Spinal cord (tissue), 10 donors: ENCODE measurements around the gene TPSG1. TPM values are rescaled to one million over a fixed set of nuclear protein-coding genes. Genes with fewer than 3 reads are reported as not detected.

ENCODE experiments used
- DNase-seq, 6 donors: peaks; one replicate each; pipeline versions ENCODE4 v3.0.0 to v3.0.0-alpha.2; 2013 to 2015; ENCODE audit warnings: low spot score in 6 of 6, low read depth in 4 of 6
- H3K27ac ChIP-seq: one replicate; pipeline ENCODE4 v1.5.1; 2013; ENCODE audit warnings: low read depth, low read length, control low read depth
- H3K27me3 ChIP-seq: one replicate; pipeline ENCODE4 v1.6.1; 2013; ENCODE audit warnings: low read length; ENCODE audit not compliant: control insufficient read depth, insufficient read depth
- H3K36me3 ChIP-seq: one replicate; pipeline ENCODE4 v1.6.1; 2013; ENCODE audit warnings: low read length; ENCODE audit not compliant: control insufficient read depth, insufficient read depth
- H3K4me1 ChIP-seq: one replicate; pipeline ENCODE4 v1.6.1; 2013; ENCODE audit warnings: low read length; ENCODE audit not compliant: control insufficient read depth, insufficient read depth
- H3K4me3 ChIP-seq: one replicate; pipeline ENCODE4 v1.5.1; 2013; ENCODE audit warnings: low read depth, low read length, control low read depth
- H3K9me3 ChIP-seq: one replicate; pipeline ENCODE4 v1.6.1; 2013; ENCODE audit warnings: low read length; ENCODE audit not compliant: control insufficient read depth, insufficient read depth
- WGBS: methylation state at CpG from one replicate; pipeline ENCODE4 v1.1.5; 2013; ENCODE audit warnings: missing lambda C conversion rate; ENCODE audit not compliant: insufficient coverage; 5-methylcytosine and 5-hydroxymethylcytosine counted together
- polyA plus RNA-seq, 2 donors: library from polyadenylated mRNA; unstranded; fragments of 120-200 nt; gene quantifications; one replicate each; pipeline ENCODE4 v1.2.1, GENCODE V29; 2013; ENCODE audit not compliant: insufficient read length in 2 of 2
- total RNA-seq, 2 donors: library from RNA; depleted of rRNA in 1 of 2; stranded (reverse); fragments of 120-200 nt in 1 of 2; fragments of >200 nt in 1 of 2; gene quantifications; one replicate each; pipeline versions ENCODE4 v1.2.3 to v1.2.4, GENCODE V29; 2013 to 2014
- donor health status: healthy.

TPSG1 gene
- total and polyA plus RNA-seq, 4 donors, result 0.41 to 0.89 TPM; not detected in 2

DNA sequence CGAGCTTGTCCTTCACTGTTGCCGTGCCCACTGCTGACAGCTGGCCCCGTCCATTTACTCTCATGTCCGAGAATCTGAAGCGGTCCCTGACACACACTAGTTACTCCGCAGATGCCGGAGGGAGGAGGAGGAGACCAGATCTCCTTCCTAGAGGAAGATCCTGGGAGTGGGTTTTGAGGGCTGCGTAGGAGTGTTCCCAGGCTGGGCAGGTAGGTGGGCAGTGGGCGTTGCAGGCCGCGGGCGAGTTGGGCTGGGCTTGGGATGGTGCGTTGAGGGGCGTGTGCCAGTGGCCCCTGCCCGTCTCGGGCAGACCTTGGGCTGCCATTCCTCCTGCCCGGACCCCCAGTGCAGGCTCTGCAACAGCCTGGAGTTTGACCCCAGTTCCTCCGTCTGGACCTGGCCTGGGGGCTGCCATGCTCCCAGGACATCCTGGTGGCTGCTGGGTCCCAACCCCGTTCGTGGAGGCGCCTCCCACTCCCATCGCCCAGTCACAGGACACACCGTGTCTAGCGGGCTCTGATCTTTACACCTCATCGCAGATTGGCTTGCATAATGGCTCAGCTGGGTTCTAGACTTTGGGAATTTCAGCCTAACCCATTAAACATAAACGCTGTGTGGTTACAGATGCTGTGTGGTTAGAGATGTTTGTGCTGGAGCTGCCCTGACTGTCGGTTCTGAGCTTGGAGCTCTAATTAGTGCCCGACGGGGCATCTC lies 49.3 kb downstream of the TPSG1 start:
- DNase-seq, result no peak
- H3K27ac ChIP-seq, result no peak overlapping the region
- H3K4me3 ChIP-seq, result no peak overlapping the region
- H3K36me3 ChIP-seq, result peaks cover 50% of the 10 kb centered on the region
- H3K4me1 ChIP-seq, result peaks cover 26% of the 10 kb centered on the region
- no peaks in the 10 kb centered on the region for H3K27me3 ChIP-seq
- 84% methylated on average over 27 of the region's 29 CpGs for WGBS
- no peaks in the 10 kb centered on the region for H3K9me3 ChIP-seq

DNA sequence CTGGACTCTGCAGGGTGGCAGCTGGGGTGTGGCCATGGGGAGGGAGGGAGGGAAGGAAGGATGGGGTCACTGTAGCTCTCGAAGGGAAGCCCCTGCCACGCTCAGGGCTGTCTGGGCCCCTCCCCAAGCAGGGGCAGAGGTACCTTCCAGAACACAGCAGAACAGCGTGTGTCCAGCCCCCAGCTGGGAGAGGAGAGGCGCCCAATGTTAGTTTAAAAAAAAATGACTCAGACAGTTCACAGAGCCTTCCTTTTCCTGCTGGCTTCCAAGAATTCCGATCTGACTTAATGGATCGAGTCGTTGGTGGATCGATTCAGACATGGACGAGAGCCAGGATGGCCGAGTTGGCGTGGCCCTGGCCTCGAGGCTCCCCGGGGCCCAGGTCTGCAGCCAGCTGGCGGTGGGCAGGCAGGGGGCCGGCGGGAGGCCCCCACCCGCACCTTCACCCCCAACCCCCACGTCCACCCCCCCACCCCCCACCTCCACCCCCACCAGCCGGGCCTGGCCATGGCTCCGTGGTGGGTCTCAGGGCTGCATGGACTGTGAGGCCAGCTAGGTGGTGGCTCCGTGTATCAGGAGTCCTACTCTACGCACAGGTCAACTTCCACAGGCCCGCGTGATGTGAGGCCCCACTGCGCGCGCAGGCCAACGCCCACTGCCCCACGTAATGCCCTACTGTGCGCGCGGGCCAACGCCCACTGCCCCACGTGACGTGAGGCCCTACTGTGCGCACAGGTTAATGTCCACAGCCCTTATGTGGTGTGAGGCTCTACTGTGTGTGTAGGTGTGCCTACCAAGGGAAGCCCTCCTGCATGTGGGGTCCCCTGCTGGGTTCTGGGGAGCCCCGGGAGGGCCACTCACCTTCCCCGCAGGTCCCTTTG lies 50.4 kb downstream of the TPSG1 start:
- Histone ChIP-seq H3K4me1 (peaks cover 30% of the 10 kb centered on the region), H3K4me3 (no peak overlapping the region), H3K36me3 (peaks cover 57% of the 10 kb centered on the region), H3K27ac (no peak overlapping the region), H3K9me3 (no peaks in the 10 kb centered on the region), H3K27me3 (no peaks in the 10 kb centered on the region)
- WGBS, result 87% methylated on average over 28 of the region's 38 CpGs
- no peak for DNase-seq

DNA sequence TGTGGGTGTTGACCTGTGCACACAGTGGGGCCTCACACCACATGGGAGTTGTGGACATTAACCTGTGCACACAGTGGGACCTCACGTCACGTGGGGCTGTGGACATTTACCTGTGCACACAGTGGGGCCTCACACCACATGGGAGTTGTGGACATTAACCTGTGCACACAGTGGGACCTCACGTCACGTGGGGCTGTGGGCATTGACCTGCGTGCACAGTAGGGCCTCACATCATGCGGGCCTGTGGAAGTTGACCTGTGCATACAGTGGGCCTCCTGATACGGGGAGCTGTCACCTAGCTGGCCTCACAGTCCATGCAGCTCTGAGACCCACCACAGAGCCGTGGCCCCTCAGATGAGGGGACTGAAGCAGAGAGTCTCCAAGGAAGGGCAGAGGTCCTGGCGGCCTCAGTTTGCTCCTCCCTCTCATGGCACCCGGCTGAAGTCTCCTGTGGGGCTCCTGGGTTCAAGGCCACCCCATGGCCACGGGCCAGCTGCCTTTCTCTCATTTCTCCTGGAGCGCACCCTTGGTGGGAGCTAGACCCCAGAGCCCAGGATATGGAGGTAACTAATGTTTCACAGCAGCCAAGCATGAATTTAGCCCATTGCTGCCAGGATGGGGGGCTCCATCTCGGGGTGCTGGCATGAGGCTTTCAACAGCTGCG lies 51.1 kb downstream of the TPSG1 start:
- Histone ChIP-seq H3K27ac (no peak overlapping the region), H3K4me3 (no peak overlapping the region), H3K27me3 (no peaks in the 10 kb centered on the region), H3K4me1 (peaks cover 35% of the 10 kb centered on the region), H3K9me3 (no peaks in the 10 kb centered on the region), H3K36me3 (peaks cover 62% of the 10 kb centered on the region)
- no peak for DNase-seq
- WGBS, result 92% methylated on average over 14 of the region's 14 CpGs

DNA sequence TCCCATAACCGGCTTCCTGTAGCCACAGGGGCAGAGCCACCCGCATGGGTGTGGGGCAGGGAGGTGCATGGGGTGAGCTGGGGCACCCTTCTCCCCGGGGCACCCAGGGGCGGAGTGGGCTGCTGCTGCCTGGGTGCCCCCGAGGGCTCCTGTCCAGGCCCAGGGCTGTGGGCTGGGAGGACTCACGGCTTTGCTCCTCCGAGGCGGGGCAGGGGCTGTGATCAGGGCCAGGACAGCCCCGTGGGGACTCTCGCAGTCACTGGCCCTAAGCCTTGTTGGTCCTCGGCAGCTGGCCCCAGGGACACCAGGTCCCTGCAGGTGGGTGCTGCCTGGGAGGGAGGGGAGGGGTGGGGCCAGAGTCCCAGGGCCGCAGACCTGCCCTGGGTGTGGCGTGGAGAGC lies 52.4 kb downstream of the TPSG1 start:
- H3K9me3 ChIP-seq, result no peaks in the 10 kb centered on the region
- H3K4me1 ChIP-seq, result peaks cover 48% of the 10 kb centered on the region
- H3K27me3 ChIP-seq, result no peaks in the 10 kb centered on the region
- no peak overlapping the region for H3K27ac ChIP-seq
- H3K36me3 ChIP-seq, result peaks cover 68% of the 10 kb centered on the region
- no peak overlapping the region for H3K4me3 ChIP-seq
- 89% methylated on average over 13 of the region's 13 CpGs for WGBS
- no peak for DNase-seq

DNA sequence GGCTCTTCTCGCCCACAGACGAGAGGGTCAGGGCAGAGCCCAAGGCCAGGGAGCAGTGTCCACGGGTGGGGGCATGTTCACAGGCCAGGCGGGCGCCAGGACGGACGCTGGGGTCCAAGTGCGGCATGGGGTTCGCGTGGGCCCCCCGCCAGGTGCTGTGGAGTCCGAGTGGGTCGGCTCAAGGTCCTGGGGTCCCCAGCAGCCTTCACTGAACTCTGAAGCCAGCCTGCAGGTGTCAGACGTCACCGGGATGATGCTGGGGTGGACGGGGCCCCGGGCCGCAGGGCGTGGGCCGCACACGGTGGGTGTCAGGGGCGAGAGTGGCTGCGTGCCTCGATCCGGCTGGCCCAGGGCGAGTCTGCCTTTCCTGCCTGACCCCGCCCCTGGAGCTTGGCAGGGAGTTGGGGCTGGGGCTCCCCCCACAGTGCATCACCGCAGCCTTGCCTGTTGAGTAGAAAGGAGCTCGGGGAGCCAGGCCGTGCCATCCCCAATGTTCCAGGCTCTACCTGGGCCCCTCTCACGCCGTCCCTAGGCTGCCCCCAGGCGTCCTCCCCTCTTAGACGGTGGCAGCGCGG lies 53.1 kb downstream of the TPSG1 start:
- Histone ChIP-seq H3K4me1 (peaks cover 55% of the 10 kb centered on the region), H3K9me3 (no peaks in the 10 kb centered on the region), H3K27ac (no peak overlapping the region), H3K36me3 (peaks cover 66% of the 10 kb centered on the region), H3K27me3 (no peaks in the 10 kb centered on the region), H3K4me3 (no peak overlapping the region)
- WGBS, result 89% methylated on average over 34 of the region's 36 CpGs
- no peak for DNase-seq

Other genes starting within 250 kb of the TPSG1 start
- gene SOX8, start 243.5 kb downstream of the TPSG1 start, total RNA-seq, result 10 to 100 TPM; 61.3 to 64.0 TPM
- gene SOX8, start 243.5 kb downstream of the TPSG1 start, polyA plus RNA-seq, result 100 to 1,000 TPM; 166 to 200 TPM
- gene SSTR5, start 152.5 kb downstream of the TPSG1 start, total RNA-seq, result under 1 TPM; 0.69 to 0.88 TPM
- under 1 TPM; 0.38 to 0.96 TPM for gene SSTR5, start 152.5 kb downstream of the TPSG1 start, polyA plus RNA-seq
- gene C1QTNF8, start 129.0 kb downstream of the TPSG1 start, total RNA-seq, result under 1 TPM; 0.17 to 0.20 TPM
- gene C1QTNF8, start 129.0 kb downstream of the TPSG1 start, polyA plus RNA-seq, result under 1 TPM; 0.29 to 0.59 TPM
- gene CACNA1H, start 72.2 kb downstream of the TPSG1 start, total RNA-seq, result 1 to 10 TPM; 7.8 to 8.1 TPM
- 10 to 100 TPM; 18.0 to 20.1 TPM for gene CACNA1H, start 72.2 kb downstream of the TPSG1 start, polyA plus RNA-seq
- gene TPSB2, start 4.9 kb upstream of the TPSG1 start, total RNA-seq, result under 1 TPM in 1 of 2 donors, not detected in 1; 0.61 TPM
- 1 to 10 TPM in 1 of 2 donors, not detected in 1; 1.5 TPM for gene TPSB2, start 4.9 kb upstream of the TPSG1 start, polyA plus RNA-seq
- 1 to 10 TPM; 1.2 to 2.4 TPM for gene TPSAB1, start 15.4 kb upstream of the TPSG1 start, total RNA-seq
- gene TPSAB1, start 15.4 kb upstream of the TPSG1 start, polyA plus RNA-seq, result under 1 TPM in 1 of 2 donors, not detected in 1; 0.65 TPM
- not detected for gene TPSD1, start 30.8 kb upstream of the TPSG1 start, total RNA-seq
- gene TPSD1, start 30.8 kb upstream of the TPSG1 start, polyA plus RNA-seq, result not detected
- 10 to 100 TPM; 28.7 to 46.6 TPM for gene UBE2I, start 84.4 kb upstream of the TPSG1 start, total RNA-seq
- 100 to 1,000 TPM; 118 to 139 TPM for gene UBE2I, start 84.4 kb upstream of the TPSG1 start, polyA plus RNA-seq
- 10 to 100 TPM; 30.1 to 48.1 TPM for gene BAIAP3, start 108.4 kb upstream of the TPSG1 start, total RNA-seq
- 10 to 100 TPM; 56.4 to 69.8 TPM for gene BAIAP3, start 108.4 kb upstream of the TPSG1 start, polyA plus RNA-seq
- gene TSR3, start 126.6 kb upstream of the TPSG1 start, total RNA-seq, result 10 to 100 TPM; 28.9 to 58.4 TPM
- 10 to 100 TPM; 88.1 to 92.1 TPM for gene TSR3, start 126.6 kb upstream of the TPSG1 start, polyA plus RNA-seq
- 10 to 100 TPM; 33.5 to 81.4 TPM for gene GNPTG, start 126.7 kb upstream of the TPSG1 start, total RNA-seq
- 100 to 1,000 TPM in 1 of 2 donors, 10 to 100 TPM in 1; 96.8 to 127 TPM for gene GNPTG, start 126.7 kb upstream of the TPSG1 start, polyA plus RNA-seq
- 10 to 100 TPM; 13.2 to 15.0 TPM for gene UNKL, start 189.4 kb upstream of the TPSG1 start, total RNA-seq
- 10 to 100 TPM; 23.2 to 32.5 TPM for gene UNKL, start 189.4 kb upstream of the TPSG1 start, polyA plus RNA-seq
- 10 to 100 TPM in 1 of 2 donors, 1 to 10 TPM in 1; 8.2 to 15.8 TPM for gene UQCC4, start 195.5 kb upstream of the TPSG1 start, total RNA-seq
- 10 to 100 TPM; 18.4 to 18.6 TPM for gene UQCC4, start 195.5 kb upstream of the TPSG1 start, polyA plus RNA-seq
- not detected for gene PERCC1, start 205.8 kb upstream of the TPSG1 start, total RNA-seq
- gene PERCC1, start 205.8 kb upstream of the TPSG1 start, polyA plus RNA-seq, result under 1 TPM in 1 of 2 donors, not detected in 1; 0.35 TPM
- gene CCDC154, start 219.3 kb upstream of the TPSG1 start, total RNA-seq, result 1 to 10 TPM in 1 of 2 donors, under 1 TPM in 1; 0.59 to 2.2 TPM
- gene CCDC154, start 219.3 kb upstream of the TPSG1 start, polyA plus RNA-seq, result 1 to 10 TPM; 2.5 to 3.9 TPM
- 10 to 100 TPM; 43.8 to 50.5 TPM for gene CLCN7, start 249.8 kb upstream of the TPSG1 start, total RNA-seq
- 10 to 100 TPM; 65.7 to 75.6 TPM for gene CLCN7, start 249.8 kb upstream of the TPSG1 start, polyA plus RNA-seq